ENCODE results near the gene OASL. TPM values are rescaled to one million over a fixed set of nuclear protein-coding genes. Genes with fewer than 3 reads are reported as not detected.
A peak's percentile ranks its signal among the peaks of the same experiment; 100 is the strongest.

The OASL gene
- total RNA-seq, 1 experiment from 2014 or later, result not detected

GRCh38 chr12:120977531-120978295, 61.3 kb downstream of the OASL start:
- Histone ChIP-seq H2BK5ac (ENCODE audit: insufficient read length, low read length) (no peak overlapping the region), H3K79me1 (ENCODE audit: insufficient read depth, low read depth, low read length, poor library complexity, severe bottlenecking) (no peaks in the 10 kb centered on the region), H2BK15ac (ENCODE audit: low read depth, low read length) (no peak overlapping the region), H3K18ac (ENCODE audit: insufficient read length, low read depth, low read length) (peak overlapping the region; percentile 29), H3K14ac (ENCODE audit: insufficient read depth, low read length) (no peak overlapping the region), H3K56ac (ENCODE audit: insufficient read length, low read depth, low read length) (no peak overlapping the region), H3T11ph (ENCODE audit: low read length) (no peak overlapping the region), H3K9ac (ENCODE audit: extremely low read depth, insufficient read length, low read length) (no peak overlapping the region), H4K20me1 (ENCODE audit: control insufficient read depth, insufficient read depth, insufficient read length) (no peaks in the 10 kb centered on the region), H3K4me2 (ENCODE audit: insufficient read depth, insufficient read length, low read length) (no peak overlapping the region), H2BK12ac (ENCODE audit: insufficient read length, low read depth, low read length) (no peak overlapping the region), H2AFZ (ENCODE audit: low read length) (no peak overlapping the region), H4K91ac (ENCODE audit: insufficient read length, low read depth, low read length) (no peak overlapping the region), H3K79me2 (ENCODE audit: insufficient read depth, low read length) (no peaks in the 10 kb centered on the region), H2AK5ac (ENCODE audit: insufficient read length, low read length) (no peak overlapping the region), H4K8ac (replicated peaks; ENCODE audit: insufficient read length, low read depth, low read length) (no peak overlapping the region), H3K27ac (ENCODE audit: insufficient read length, low read depth, low read length) (no peak overlapping the region), H3K27me3 (ENCODE audit: insufficient read depth, low read length) (no peaks in the 10 kb centered on the region), H2BK20ac (ENCODE audit: low read depth, low read length, poor library complexity, severe bottlenecking) (no peak overlapping the region), H3K4me1 (ENCODE audit: insufficient read depth, low read length) (peaks cover 3% of the 10 kb centered on the region; the same call in 1 of the 2 replicates), H3K23me2 (ENCODE audit: insufficient read length, low read depth, low read length, poor library complexity, severe bottlenecking) (no peaks in the 10 kb centered on the region), H3K4ac (ENCODE audit: low read depth, low read length) (no peak overlapping the region), H2BK120ac (ENCODE audit: low read depth, low read length, poor library complexity, severe bottlenecking) (no peak overlapping the region), H3K9me3 (ENCODE audit: control insufficient read depth, low read depth, low read length) (no peaks in the 10 kb centered on the region), H3K23ac (ENCODE audit: insufficient read length, low read depth, low read length) (no peak overlapping the region), H4K5ac (ENCODE audit: insufficient read length, low read depth, low read length) (no peak overlapping the region)
- Mint-ChIP-seq H3K4me1 (peaks cover 10 to 24% of the 10 kb centered on the region in 2 experiments), H3K9me3 (peaks cover 0 to 4% of the 10 kb centered on the region in 2 experiments; a peak in 1 of 5 replicates), H3K36me3 (ENCODE audit: insufficient read depth in 1 of 3, low read depth in 3 of 3) (no peaks in the 10 kb centered on the region), H3K27ac (peak overlapping the region in 1 of 3 experiments; percentile 59; a peak in 1 of 7 replicates), H3K27me3 (ENCODE audit: low read depth) (no peaks in the 10 kb centered on the region; the same call in 1 of the 2 replicates), H3K4me3 (no peak overlapping the region)
- WGBS (ENCODE audit: extremely low coverage, insufficient read length, low lambda C conversion rate), result no CpG with 5 or more reads among the region's 14 CpGs
- no peak for TF ChIP-seq CTCF (conservative IDR thresholded peaks at IDR 0.05)
- no peak for DNase-seq

All from H9 (cell line).